Measurements from ENCODE around the gene RAPGEF5.

DNA sequence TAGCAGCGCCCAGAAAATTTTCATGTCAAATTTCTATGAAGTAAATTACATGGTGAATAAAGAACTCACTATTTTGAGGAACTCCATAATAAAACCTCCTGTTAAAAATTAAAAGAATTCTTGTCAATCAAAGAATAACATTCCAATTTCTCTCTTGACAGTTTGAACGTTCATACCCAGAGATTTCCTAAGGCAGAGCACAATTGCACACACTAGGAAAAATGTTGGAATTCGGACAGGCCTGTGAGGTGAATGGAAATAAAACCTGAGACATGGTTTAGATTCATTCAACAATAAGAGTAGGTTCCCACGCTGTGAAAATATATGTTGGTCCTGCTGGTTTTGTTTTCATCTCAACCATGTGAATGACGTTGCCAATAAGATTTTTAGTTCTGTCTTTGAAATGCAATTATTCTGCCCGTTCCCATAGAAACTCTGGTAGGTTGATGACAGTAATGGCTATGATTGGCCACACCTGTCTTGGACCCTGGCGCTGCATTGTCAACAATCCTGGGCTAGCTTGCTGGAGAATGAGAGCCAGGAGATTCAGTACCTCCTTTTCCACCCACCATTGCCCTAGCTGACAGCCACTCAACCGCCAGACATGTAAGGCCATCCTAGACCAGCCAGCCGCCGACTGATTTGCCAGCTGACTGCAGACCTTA is 43.3 kb upstream of the RAPGEF5 start:
- no peak for TF ChIP-seq EZH2 (IDR thresholded peaks at IDR 0.05; ENCODE audit: low read length)
- TF ChIP-seq, protein P1, sequence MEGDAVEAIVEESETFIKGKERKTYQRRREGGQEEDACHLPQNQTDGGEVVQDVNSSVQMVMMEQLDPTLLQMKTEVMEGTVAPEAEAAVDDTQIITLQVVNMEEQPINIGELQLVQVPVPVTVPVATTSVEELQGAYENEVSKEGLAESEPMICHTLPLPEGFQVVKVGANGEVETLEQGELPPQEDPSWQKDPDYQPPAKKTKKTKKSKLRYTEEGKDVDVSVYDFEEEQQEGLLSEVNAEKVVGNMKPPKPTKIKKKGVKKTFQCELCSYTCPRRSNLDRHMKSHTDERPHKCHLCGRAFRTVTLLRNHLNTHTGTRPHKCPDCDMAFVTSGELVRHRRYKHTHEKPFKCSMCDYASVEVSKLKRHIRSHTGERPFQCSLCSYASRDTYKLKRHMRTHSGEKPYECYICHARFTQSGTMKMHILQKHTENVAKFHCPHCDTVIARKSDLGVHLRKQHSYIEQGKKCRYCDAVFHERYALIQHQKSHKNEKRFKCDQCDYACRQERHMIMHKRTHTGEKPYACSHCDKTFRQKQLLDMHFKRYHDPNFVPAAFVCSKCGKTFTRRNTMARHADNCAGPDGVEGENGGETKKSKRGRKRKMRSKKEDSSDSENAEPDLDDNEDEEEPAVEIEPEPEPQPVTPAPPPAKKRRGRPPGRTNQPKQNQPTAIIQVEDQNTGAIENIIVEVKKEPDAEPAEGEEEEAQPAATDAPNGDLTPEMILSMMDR (optimal IDR thresholded peaks at IDR 0.05 in 1 of 3, IDR thresholded peaks at IDR 0.05 in 1 of 3, conservative IDR thresholded peaks at IDR 0.05 in 1 of 3; ENCODE audit: extremely low read depth in 1 of 3, insufficient read depth in 2 of 3, low read length in 3 of 3), result no peak

All from keratinocyte (primary cell).